HepG2 (cell line): ENCODE measurements around the gene IL6R. TPM values are rescaled to one million over a fixed set of nuclear protein-coding genes. Genes with fewer than 3 reads are reported as not detected.

ENCODE experiments used
- ATAC-seq: fragments of 200-7000 bp; cut with Tn5 transposase; 3 replicates; pipeline ENCODE4 v1.9.1; 2020; ENCODE audit warnings: mild to moderate bottlenecking, moderate library complexity
- BruUV-seq: library from RNA; stranded (reverse); fragments of 400-500 nt; replicated peaks from 2 replicates; lab custom pipeline; 2021; lab: Mats Ljungman, UMichigan
- CTCF ChIA-PET: fragments of 300-600 bp; formaldehyde crosslinking; extraction: SDS; loops from one replicate; lab custom pipeline; 2021; ENCODE audit warnings: low total read pairs, inconsistent platforms, low intra/inter-chr PET ratio; lab: Yijun Ruan, JAX
- POLR2A ChIA-PET: fragments of 350-600 bp; sonication (Branson Sonifier 250); formaldehyde crosslinking; loops from one replicate; lab custom pipeline; 2020; ENCODE audit warnings: antibody characterized with exemption, inconsistent platforms; lab: Yijun Ruan, JAX
- DNase-seq: peaks from one replicate; pipeline ENCODE4 v3.0.0-alpha.2; 2015; ENCODE audit warnings: low spot score
- FAIRE-seq: peaks from 3 replicates; lab custom pipeline; 2011; peaks lifted over from hg19 to GRCh38; lab: Jason Lieb, UNC
- H2AFZ ChIP-seq: one replicate; pipeline ENCODE4 v1.6.1; 2011; ENCODE audit warnings: low read length, inconsistent platforms
- H3K27ac ChIP-seq: fragments of 300-600 bp; 3 replicates; pipeline ENCODE4 v1.8.0; 2011; ENCODE audit warnings: mixed run types, mild to moderate bottlenecking, mixed read lengths, low read length, inconsistent platforms; ENCODE audit not compliant: insufficient read depth; ENCODE audit errors: extremely low read length
- H3K27me3 ChIP-seq, 2 experiments: fragments of 200-600 bp in 1 of 2; 2 replicates in 1 of 2; 3 replicates in 1 of 2; pipeline versions ENCODE4 v1.6.0 to v1.8.0; 2011; ENCODE audit warnings: low read length in 2 of 2, mild to moderate bottlenecking in 2 of 2, moderate library complexity in 2 of 2, inconsistent platforms in 1 of 2; ENCODE audit not compliant: insufficient read depth in 2 of 2, control insufficient read depth in 1 of 2
- H3K36me3 ChIP-seq, 2 experiments: fragments of 200-600 bp in 1 of 2; replicated peaks in 1 of 2; 2 replicates in 1 of 2; 3 replicates in 1 of 2; pipeline versions ENCODE4 v1.5.1 to v1.8.0; 2011; ENCODE audit warnings: low read length in 2 of 2, inconsistent platforms in 1 of 2; ENCODE audit not compliant: insufficient read depth in 2 of 2, control insufficient read depth in 1 of 2
- H3K4me1 ChIP-seq: 2 replicates; pipeline ENCODE4 v1.5.1; 2012; ENCODE audit warnings: low read length, inconsistent platforms; ENCODE audit not compliant: insufficient read depth
- H3K4me2 ChIP-seq: 2 replicates; pipeline ENCODE4 v1.6.0; 2011; ENCODE audit warnings: low read depth, low read length, inconsistent platforms
- H3K4me3 ChIP-seq, 3 experiments: fragments of 200-600 bp in 1 of 3; sonication (generic), shearing (Covaris generic) in 1 of 3; replicated peaks in 1 of 3; 2 replicates each; pipeline ENCODE4 v1.5.1; 2011 to 2016; ENCODE audit warnings: low read length in 3 of 3, inconsistent platforms in 2 of 3, low read depth in 2 of 3, mild to moderate bottlenecking in 2 of 3, control low read depth in 1 of 3, mixed read lengths in 1 of 3; ENCODE audit not compliant: insufficient read depth in 1 of 3
- H3K79me2 ChIP-seq: one replicate; pipeline ENCODE4 v1.6.1; 2011; ENCODE audit warnings: low read length, inconsistent platforms; ENCODE audit not compliant: insufficient read depth
- H3K9ac ChIP-seq: 2 replicates; pipeline ENCODE4 v1.6.0; 2011; ENCODE audit warnings: mild to moderate bottlenecking, low read depth, low read length, inconsistent platforms; ENCODE audit not compliant: insufficient read depth
- H3K9me3 ChIP-seq: 2 replicates; pipeline ENCODE4 v1.5.1; 2012; ENCODE audit warnings: mild to moderate bottlenecking, low read length
- H4K20me1 ChIP-seq: 2 replicates; pipeline ENCODE4 v1.6.0; 2011; ENCODE audit warnings: inconsistent platforms, mild to moderate bottlenecking, low read length, moderate library complexity; ENCODE audit not compliant: insufficient read depth
- IKZF4 ChIP-seq: sonication (generic); formaldehyde crosslinking; IDR thresholded peaks from 2 replicates; pipeline ENCODE4 v1.5.1; 2020; ENCODE audit warnings: borderline replicate concordance, mild to moderate bottlenecking, low read depth, missing genetic modification reagents; ENCODE audit errors: not compliant biosample characterization
- MAF1 ChIP-seq: sonication (generic); formaldehyde crosslinking; IDR thresholded peaks from 2 replicates; pipeline ENCODE4 v1.5.0; 2020; ENCODE audit warnings: missing genetic modification reagents, borderline replicate concordance
- SATB2 ChIP-seq: sonication (generic); formaldehyde crosslinking; IDR thresholded peaks from 2 replicates; pipeline ENCODE4 v1.5.0; 2020; ENCODE audit warnings: missing genetic modification reagents
- SOX5 ChIP-seq: IDR thresholded peaks from 2 replicates; pipeline ENCODE4 v1.6.1; 2016; ENCODE audit warnings: borderline replicate concordance
- TFDP2 ChIP-seq: sonication (generic); formaldehyde crosslinking; IDR thresholded peaks from 2 replicates; pipeline ENCODE4 v1.4.0; 2020; ENCODE audit warnings: missing genetic modification reagents
- ZMYM3 ChIP-seq: sonication (generic); formaldehyde crosslinking; IDR thresholded peaks from 2 replicates; pipeline ENCODE4 v1.5.1; 2020; ENCODE audit warnings: mild to moderate bottlenecking, missing genetic modification reagents
- ZNF136 ChIP-seq: sonication (generic); formaldehyde crosslinking; IDR thresholded peaks from 2 replicates; pipeline ENCODE4 v1.8.1; 2022; ENCODE audit warnings: low read depth, mild to moderate bottlenecking, moderate library complexity, missing genetic modification reagents
- ZXDC ChIP-seq: sonication (generic); formaldehyde crosslinking; IDR thresholded peaks from 2 replicates; pipeline ENCODE4 v1.5.0; 2020; ENCODE audit warnings: mild to moderate bottlenecking, missing genetic modification reagents
- WGBS: methylation state at CpG from one replicate; pipeline ENCODE4 v1.1.6; 2017; ENCODE audit warnings: low lambda C conversion rate; 5-methylcytosine and 5-hydroxymethylcytosine counted together
- in situ Hi-C: cut with HindIII; loops from 2 replicates; pipeline ENCODE4 v1.10.0; 2017; ENCODE audit warnings: low pct_unique_long_range_greater_than_20kb; ENCODE audit not compliant: extremely low pct_ligation_motif_present
- intact Hi-C: fragments of 100-400 bp; cut with micrococcal nuclease; formaldehyde crosslinking; loops from one replicate; pipeline ENCODE4 v1.10.0; 2022; ENCODE audit not compliant: unreplicated experiment
- polyA plus RNA-seq, 8 experiments: library from polyadenylated mRNA; depleted of rRNA in 3 of 8; stranded (reverse) in 7 of 8; unstranded in 1 of 8; fragments of >200 nt; fragmentation: Illumina TruSeq in 4 of 8; extraction: Trizol in 4 of 8; gene quantifications; 2 replicates each; pipeline versions ENCODE4 v1.2.1 to v1.2.3, GENCODE V29; 2011 to 2016; ENCODE audit warnings: low read depth in 4 of 8, missing spikeins in 1 of 8, mixed read lengths in 1 of 8; ENCODE audit not compliant: insufficient read depth in 1 of 8
- total RNA-seq, 5 experiments: library from RNA; depleted of rRNA; stranded (reverse); fragments of >200 nt; fragmentation: Illumina TruSeq; extraction: Trizol; gene quantifications; 2 replicates each; pipeline ENCODE4 v1.2.3, GENCODE V29; 2016; ENCODE audit warnings: low read depth in 1 of 5
- TF ChIP-seq, protein P1 (sequence below): sonication (generic); formaldehyde crosslinking; IDR thresholded peaks from 2 replicates; pipeline ENCODE4 v1.4.0; 2020; ENCODE audit warnings: mild to moderate bottlenecking, missing genetic modification reagents, borderline replicate concordance
- TF ChIP-seq, protein P2 (sequence below): sonication (generic); formaldehyde crosslinking; IDR thresholded peaks from 2 replicates; pipeline ENCODE4 v1.8.0; 2022; ENCODE audit warnings: missing genetic modification reagents, mild to moderate bottlenecking, moderate library complexity, borderline replicate concordance

IL6R gene
- total and polyA plus RNA-seq, 2 of the 13 experiments (the other 11 are each of a cell fraction or from before 2014, with no cell fraction given): 5.0 to 24.5 TPM

GRCh38 chr1:154443274-154444013 is 38.3 kb downstream of the IL6R start:
- ATAC-seq: no peak
- H3K4me1 ChIP-seq: peaks cover 18% of the 10 kb centered on the region
- POLR2A ChIA-PET: no interaction called here

More at GRCh38 chr1:154443274-154444013, 38.3 kb downstream of the IL6R start:
- no peak overlapping the region for H3K4me3 ChIP-seq
- no peaks in the 10 kb centered on the region for H3K36me3 ChIP-seq
- H2AFZ ChIP-seq: no peak overlapping the region
- H3K4me2 ChIP-seq: no peak overlapping the region
- no peak overlapping the region for H3K27ac ChIP-seq
- DNase-seq (no peak), FAIRE-seq (no peak)
- no peaks in the 10 kb centered on the region for H3K27me3 ChIP-seq
- in situ Hi-C loops (no loop called here), intact Hi-C loops (loop anchor here (10.0 kb wide), 1 partner anchor 89 kb away; no protein-coding TSS in a partner anchor)
- no peaks in the 10 kb centered on the region for H4K20me1 ChIP-seq
- TF ChIP-seq TFDP2 (CRISPR knock-in tag) (no peak), SOX5 (CRISPR knock-in tag) (no peak), ZXDC (CRISPR knock-in tag) (no peak), SATB2 (CRISPR knock-in tag) (no peak), ZMYM3 (CRISPR knock-in tag) (no peak), IKZF4 (CRISPR knock-in tag) (no peak), ZNF136 (no peak), MAF1 (CRISPR knock-in tag) (no peak)
- TF ChIP-seq, protein P1, sequence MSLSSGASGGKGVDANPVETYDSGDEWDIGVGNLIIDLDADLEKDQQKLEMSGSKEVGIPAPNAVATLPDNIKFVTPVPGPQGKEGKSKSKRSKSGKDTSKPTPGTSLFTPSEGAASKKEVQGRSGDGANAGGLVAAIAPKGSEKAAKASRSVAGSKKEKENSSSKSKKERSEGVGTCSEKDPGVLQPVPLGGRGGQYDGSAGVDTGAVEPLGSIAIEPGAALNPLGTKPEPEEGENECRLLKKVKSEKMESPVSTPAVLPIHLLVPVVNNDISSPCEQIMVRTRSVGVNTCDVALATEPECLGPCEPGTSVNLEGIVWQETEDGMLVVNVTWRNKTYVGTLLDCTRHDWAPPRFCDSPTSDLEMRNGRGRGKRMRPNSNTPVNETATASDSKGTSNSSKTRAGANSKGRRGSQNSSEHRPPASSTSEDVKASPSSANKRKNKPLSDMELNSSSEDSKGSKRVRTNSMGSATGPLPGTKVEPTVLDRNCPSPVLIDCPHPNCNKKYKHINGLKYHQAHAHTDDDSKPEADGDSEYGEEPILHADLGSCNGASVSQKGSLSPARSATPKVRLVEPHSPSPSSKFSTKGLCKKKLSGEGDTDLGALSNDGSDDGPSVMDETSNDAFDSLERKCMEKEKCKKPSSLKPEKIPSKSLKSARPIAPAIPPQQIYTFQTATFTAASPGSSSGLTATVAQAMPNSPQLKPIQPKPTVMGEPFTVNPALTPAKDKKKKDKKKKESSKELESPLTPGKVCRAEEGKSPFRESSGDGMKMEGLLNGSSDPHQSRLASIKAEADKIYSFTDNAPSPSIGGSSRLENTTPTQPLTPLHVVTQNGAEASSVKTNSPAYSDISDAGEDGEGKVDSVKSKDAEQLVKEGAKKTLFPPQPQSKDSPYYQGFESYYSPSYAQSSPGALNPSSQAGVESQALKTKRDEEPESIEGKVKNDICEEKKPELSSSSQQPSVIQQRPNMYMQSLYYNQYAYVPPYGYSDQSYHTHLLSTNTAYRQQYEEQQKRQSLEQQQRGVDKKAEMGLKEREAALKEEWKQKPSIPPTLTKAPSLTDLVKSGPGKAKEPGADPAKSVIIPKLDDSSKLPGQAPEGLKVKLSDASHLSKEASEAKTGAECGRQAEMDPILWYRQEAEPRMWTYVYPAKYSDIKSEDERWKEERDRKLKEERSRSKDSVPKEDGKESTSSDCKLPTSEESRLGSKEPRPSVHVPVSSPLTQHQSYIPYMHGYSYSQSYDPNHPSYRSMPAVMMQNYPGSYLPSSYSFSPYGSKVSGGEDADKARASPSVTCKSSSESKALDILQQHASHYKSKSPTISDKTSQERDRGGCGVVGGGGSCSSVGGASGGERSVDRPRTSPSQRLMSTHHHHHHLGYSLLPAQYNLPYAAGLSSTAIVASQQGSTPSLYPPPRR (CRISPR knock-in tag): no peak
- TF ChIP-seq, protein P2, sequence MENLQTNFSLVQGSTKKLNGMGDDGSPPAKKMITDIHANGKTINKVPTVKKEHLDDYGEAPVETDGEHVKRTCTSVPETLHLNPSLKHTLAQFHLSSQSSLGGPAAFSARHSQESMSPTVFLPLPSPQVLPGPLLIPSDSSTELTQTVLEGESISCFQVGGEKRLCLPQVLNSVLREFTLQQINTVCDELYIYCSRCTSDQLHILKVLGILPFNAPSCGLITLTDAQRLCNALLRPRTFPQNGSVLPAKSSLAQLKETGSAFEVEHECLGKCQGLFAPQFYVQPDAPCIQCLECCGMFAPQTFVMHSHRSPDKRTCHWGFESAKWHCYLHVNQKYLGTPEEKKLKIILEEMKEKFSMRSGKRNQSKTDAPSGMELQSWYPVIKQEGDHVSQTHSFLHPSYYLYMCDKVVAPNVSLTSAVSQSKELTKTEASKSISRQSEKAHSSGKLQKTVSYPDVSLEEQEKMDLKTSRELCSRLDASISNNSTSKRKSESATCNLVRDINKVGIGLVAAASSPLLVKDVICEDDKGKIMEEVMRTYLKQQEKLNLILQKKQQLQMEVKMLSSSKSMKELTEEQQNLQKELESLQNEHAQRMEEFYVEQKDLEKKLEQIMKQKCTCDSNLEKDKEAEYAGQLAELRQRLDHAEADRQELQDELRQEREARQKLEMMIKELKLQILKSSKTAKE: no peak
- BruUV-seq: no TSS peak
- 96% methylated on average over 8 of the region's 8 CpGs for WGBS
- CTCF ChIA-PET: interaction anchor here (1.6 to 1.9 kb wide), 2 partner anchors 38 to 117 kb away, joined by 4 to 12 read pairs; partner anchors contain the start of gene IL6R
- no peaks in the 10 kb centered on the region for H3K79me2 ChIP-seq
- H3K9me3 ChIP-seq: no peaks in the 10 kb centered on the region
- no peak overlapping the region for H3K9ac ChIP-seq
